Ovary (tissue), 3 donors: ENCODE data around the gene TRPM3.

Experiments used
- CTCF ChIP-seq, 3 donors: fragments of 450-650 bp in 2 of 3; fragments of 200-600 bp in 1 of 3; IDR thresholded peaks; one replicate each; pipeline versions ENCODE4 v1.5.1 to v1.8.0; 2016 to 2022; ENCODE audit warnings: antibody characterized with exemption in 3 of 3, mild to moderate bottlenecking in 1 of 3
- POLR2A ChIP-seq: fragments of 450-650 bp; IDR thresholded peaks from one replicate; pipeline ENCODE4 v1.6.1; 2017; ENCODE audit warnings: antibody characterized with exemption, mild to moderate bottlenecking, moderate library complexity
- donor health status: DM: no; HTN: no; CAD: no.

DNA sequence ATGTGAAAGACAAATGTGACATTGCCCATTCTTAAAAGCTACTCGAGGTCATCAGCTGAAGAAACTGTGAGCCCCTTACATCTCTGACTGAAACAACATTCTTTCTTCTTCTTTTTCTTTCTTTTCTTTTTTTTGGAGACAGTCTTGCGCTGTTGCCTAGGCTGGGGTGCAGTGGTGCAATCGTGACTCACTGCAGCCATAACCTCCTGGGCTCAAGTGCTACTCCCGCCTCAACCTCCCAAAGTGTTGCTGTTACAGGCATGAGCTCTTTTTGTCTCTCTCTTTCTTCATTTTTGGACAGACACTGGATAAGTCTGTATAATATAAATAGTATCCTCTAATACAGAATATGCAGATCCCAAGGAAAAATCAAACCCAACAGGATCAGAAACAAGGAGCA, 443.3 kb downstream of the TRPM3 start:
- TF ChIP-seq POLR2A (no peak), CTCF (IDR thresholded peaks at IDR 0.05) (no peak)
